NCI-H187 (cell line): ENCODE results near the gene GHR.
"Not testable (repeated sequence)": the region's sequence is repeated elsewhere in the genome, so short reads cannot be mapped to it uniquely, and the experiment has no call there.

Source experiments
- DNase-seq, 2 experiments: peaks; one replicate each; lab custom pipeline; 2025; lab: John Stamatoyannopoulos, UW

GHR gene

DNA sequence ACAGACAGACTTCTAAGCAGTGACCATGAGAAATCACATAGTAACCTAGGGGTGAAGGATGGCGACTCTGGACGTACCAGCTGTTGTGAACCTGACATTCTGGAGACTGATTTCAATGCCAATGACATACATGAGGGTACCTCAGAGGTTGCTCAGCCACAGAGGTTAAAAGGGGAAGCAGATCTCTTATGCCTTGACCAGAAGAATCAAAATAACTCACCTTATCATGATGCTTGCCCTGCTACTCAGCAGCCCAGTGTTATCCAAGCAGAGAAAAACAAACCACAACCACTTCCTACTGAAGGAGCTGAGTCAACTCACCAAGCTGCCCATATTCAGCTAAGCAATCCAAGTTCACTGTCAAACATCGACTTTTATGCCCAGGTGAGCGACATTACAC, 295.4 kb downstream of the GHR start:
- DNase-seq: no peak

- DNase-seq: no peak
Measured at GRCh38 chr5:42719034-42719433, 295.8 kb downstream of the GHR start.

- no peak for DNase-seq
Measured at GRCh38 chr5:42720251-42720650, 297.0 kb downstream of the GHR start.

- no peak for DNase-seq
Measured at GRCh38 chr5:42721484-42721883, 298.2 kb downstream of the GHR start.

DNA sequence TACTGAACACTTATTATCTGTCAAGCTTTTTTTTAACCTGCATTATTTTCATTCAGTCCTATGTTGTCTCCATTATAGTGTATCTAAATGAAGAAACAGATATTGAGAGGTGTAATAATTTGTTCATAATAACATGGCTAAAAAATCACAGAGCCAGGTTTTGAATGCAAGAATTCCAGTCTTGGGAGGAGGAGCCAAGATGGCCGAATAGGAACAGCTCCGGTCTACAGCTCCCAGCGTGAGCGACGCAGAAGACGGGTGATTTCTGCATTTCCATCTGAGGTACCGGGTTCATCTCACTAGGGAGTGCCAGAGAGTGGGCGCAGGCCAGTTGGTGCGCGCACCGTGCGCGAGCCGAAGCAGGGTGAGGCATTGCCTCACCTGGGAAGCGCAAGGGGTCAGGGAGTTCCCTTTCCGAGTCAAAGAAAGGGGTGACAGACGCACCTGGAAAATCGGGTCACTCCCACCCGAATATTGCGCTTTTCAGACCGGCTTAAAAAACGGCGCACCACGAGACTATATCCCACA, 311.4 kb downstream of the GHR start:
- DNase-seq: not testable (repeated sequence)

DNA sequence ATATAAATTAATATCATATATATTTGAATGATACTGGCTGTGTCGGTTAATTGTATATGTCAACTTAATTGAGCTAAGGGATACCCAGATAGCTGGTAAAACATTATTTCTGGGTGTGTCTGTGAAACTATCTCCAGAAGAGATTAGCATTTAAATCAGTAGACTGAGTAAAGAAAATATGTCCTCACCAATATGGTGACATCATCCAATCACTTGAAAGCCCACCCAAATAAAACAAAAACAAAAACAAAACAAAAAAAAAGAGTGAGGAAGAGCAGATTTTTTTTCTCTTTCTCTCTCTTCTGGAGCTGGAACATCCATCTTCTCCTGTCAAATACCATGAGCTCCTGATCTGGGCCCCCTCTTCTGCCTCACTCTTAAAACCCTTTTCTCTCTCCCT, 317.7 kb downstream of the GHR start:
- DNase-seq: no peak

DNA sequence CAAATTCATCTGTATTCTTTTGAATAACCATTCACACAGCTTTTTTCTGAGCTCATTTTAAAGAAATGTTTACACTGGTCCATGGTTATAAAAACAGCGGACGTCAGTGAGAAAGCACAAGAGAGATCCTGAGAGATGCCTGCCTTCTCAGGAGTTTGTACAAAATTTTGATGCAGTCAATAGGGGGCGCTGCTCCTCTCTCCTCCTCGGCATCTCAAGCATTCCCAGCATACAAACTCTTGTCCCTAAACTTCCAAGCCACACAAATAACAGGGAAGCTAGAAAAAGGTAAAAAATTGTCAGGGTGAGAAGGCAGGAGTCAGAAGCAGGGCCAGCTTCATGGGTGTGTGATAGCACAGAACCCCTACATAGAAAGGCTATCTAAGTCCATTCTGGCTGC, 322.2 kb downstream of the GHR start:
- no peak for DNase-seq

DNA sequence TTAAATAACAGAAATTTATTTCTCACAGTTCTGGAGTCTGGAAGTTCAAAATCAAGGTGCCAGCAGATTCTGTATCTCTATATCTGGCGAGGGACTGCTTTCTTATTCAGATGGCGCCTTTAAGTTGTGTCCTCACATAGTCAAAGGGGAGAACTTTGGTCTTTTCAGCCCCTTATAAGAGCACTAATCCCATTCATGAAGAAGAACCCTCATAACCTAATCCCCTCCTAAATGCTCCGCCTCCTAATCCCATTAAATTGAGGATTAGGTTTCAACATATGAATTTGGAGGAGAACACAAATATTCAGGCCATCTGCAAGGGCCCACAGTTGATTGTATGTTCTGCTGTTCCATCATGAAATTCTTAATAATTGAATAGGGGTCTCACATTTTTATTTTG, 322.6 kb downstream of the GHR start:
- no peak for DNase-seq

DNA sequence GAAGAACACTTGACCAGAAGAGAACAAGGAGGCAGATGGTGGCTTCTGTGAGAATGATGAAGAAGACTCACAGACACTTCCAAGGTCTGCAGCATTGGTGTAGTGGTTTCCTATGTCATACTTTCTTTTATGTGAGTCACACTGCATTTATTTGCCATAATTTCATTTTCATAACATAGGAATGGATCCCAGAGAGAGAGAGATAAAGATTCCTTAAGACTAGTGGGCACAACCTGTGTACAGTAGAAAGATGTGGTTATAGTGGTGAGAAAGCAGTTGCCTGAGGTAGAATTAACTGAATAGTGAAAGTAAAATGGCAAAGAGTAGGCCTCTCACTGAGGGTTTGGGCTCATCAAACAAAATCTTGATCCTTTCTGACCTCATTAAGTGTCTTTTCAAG, 325.8 kb downstream of the GHR start:
- no peak for DNase-seq

DNA sequence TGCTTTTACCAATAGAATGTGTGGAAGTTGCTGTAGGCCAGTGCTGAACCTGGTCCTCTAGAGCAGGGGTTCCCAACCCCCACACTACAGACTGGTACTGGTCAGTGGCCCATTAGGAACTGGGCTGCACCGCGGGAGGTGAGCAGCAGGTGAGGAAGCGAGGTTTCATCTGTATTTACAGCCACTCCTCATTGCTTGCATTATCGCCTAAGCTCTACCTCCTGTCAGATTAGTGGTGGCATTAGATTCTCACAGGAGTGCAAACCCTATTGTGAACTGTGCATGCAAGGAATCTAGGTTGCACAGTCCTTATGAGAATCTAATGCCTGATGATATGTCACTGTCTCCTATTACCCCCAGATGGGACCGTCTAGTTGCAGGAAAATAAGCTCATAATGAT, 327.3 kb downstream of the GHR start:
- no peak for DNase-seq

- no peak for DNase-seq
Measured at GRCh38 chr5:42751044-42751443, 327.8 kb downstream of the GHR start.

- no peak for DNase-seq
Measured at GRCh38 chr5:42753099-42753498, 329.9 kb downstream of the GHR start.

GRCh38 chr5:42756606-42757601, 333.7 kb downstream of the GHR start, which contains the start of gene CCDC152:
Gene CCDC152 (plus strand): TSS chr5:42756818. CDS start chr5:42759122, 2,304 bp downstream.
- no peak for DNase-seq

GRCh38 chr5:42759456-42759855, 336.2 kb downstream of the GHR start:
- no peak for DNase-seq

- no peak for DNase-seq
Measured at GRCh38 chr5:42760426-42760825, 337.2 kb downstream of the GHR start.

GRCh38 chr5:42761791-42762190, 338.6 kb downstream of the GHR start:
- no peak for DNase-seq

GRCh38 chr5:42767491-42768105, 344.4 kb downstream of the GHR start:
- peak in 1 of 2 experiments; percentile 7 for DNase-seq

DNA sequence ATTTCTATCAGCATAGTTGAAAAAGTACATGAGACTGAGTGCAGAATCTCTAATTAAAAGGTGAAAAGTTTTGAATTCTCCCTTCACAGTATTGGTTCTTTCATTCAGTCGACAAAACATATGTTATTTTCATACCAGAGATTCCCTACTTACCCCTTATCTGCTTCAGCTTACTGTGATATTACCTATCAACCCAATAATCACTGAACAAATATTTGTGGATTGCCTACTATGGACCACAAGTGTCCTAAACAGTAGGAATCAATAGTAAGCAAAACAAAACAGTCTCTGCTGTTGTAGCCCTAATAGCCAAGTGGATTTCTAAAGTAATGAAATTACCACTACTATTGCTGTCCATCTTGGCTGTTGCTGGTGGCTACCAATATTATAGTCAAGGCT, 344.9 kb downstream of the GHR start:
- no peak for DNase-seq

- no peak for DNase-seq
Measured at GRCh38 chr5:42770003-42770402, 346.8 kb downstream of the GHR start.
